Body of pancreas (tissue), 4 donors: Measurements from ENCODE around the gene BMP8B. TPM values are rescaled to one million over a fixed set of nuclear protein-coding genes. Genes with fewer than 3 reads are reported as not detected.
"Not testable (repeated sequence)": the region's sequence is repeated elsewhere in the genome, so short reads cannot be mapped to it uniquely, and the experiment has no call there.

Experiments
- ATAC-seq: fragments of 150-250 bp; one replicate; pipeline ENCODE4 v1.9.1; 2016
- DNase-seq, 4 donors: peaks; one replicate each; pipeline ENCODE4 v3.0.0-alpha.2; 2019
- H3K27ac ChIP-seq, 4 donors: fragments of 200-600 bp; sonication (generic); 1 replicate in 3 of 4; 2 replicates in 1 of 4; pipeline versions ENCODE4 v1.5.1 to v1.6.1; 2016 to 2019; ENCODE audit warnings: mild to moderate bottlenecking in 1 of 4, mixed read lengths in 1 of 4, moderate library complexity in 1 of 4
- H3K27me3 ChIP-seq, 2 donors: fragments of 200-600 bp; sonication (generic); one replicate each; pipeline ENCODE4 v1.6.0; 2016; ENCODE audit warnings: mild to moderate bottlenecking in 1 of 2
- H3K36me3 ChIP-seq, 2 donors: fragments of 200-600 bp; sonication (generic); replicated peaks in 1 of 2; 2 replicates each; pipeline ENCODE4 v1.5.1; 2016; ENCODE audit warnings: low read depth in 2 of 2; ENCODE audit not compliant: insufficient read depth in 1 of 2
- H3K4me1 ChIP-seq: fragments of 200-600 bp; sonication (generic); one replicate; pipeline ENCODE4 v1.6.0; 2016
- H3K4me3 ChIP-seq, 2 donors: fragments of 200-600 bp; sonication (generic); 1 replicate in 1 of 2; 2 replicates in 1 of 2; pipeline ENCODE4 v1.5.1; 2016 to 2019
- H3K9me3 ChIP-seq, 3 donors: fragments of 200-600 bp; sonication (generic); 1 replicate in 2 of 3; 2 replicates in 1 of 3; pipeline ENCODE4 v1.5.1; 2016
- CTCF ChIP-seq, 7 experiments: fragments of 450-650 bp in 4 of 7; fragments of 200-600 bp in 3 of 7; sonication (generic) in 3 of 7; IDR thresholded peaks; one replicate each; pipeline ENCODE4 v1.5.1; 2016 to 2019; ENCODE audit warnings: antibody characterized with exemption in 7 of 7
- POLR2A ChIP-seq, 3 donors: fragments of 450-650 bp; IDR thresholded peaks; one replicate each; pipeline ENCODE4 v1.6.1; 2016; ENCODE audit warnings: antibody characterized with exemption in 3 of 3, mild to moderate bottlenecking in 2 of 3
- WGBS, 2 donors: methylation state at CpG; one replicate each; pipeline ENCODE4 v1.1.5; 2017; 5-methylcytosine and 5-hydroxymethylcytosine counted together
- intact Hi-C: fragments of 100-400 bp; cut with DNase I; formaldehyde crosslinking; loops from one replicate; pipeline ENCODE4 v1.15.1; 2023
- total RNA-seq, 2 donors: library from RNA; depleted of rRNA; stranded (reverse); fragments of >200 nt; gene quantifications; one replicate each; pipeline ENCODE4 v1.1.0, GENCODE V29; 2016

BMP8B gene
- total RNA-seq, 2 donors from 2014 or later = 2.3 to 5.4 TPM

GRCh38 chr1:39802496-39803260, 14.0 kb upstream of the BMP8B start:
- Histone ChIP-seq H3K4me1 (peaks cover 19% of the 10 kb centered on the region), H3K4me3 (no peak overlapping the region), H3K9me3 (no peaks in the 10 kb centered on the region), H3K27me3 (no peaks in the 10 kb centered on the region), H3K36me3 (no peaks in the 10 kb centered on the region), H3K27ac (no peak overlapping the region)
- no peak for ATAC-seq
- DNase-seq = no peak
- intact Hi-C loops = no loop called here
- TF ChIP-seq POLR2A (IDR thresholded peaks at IDR 0.05) (no peak), CTCF (IDR thresholded peaks at IDR 0.05) (no peak)
- 76 to 79% methylated on average over 14 of the region's 14 CpGs for WGBS, 2 donors

GRCh38 chr1:39800471-39800835, 11.8 kb upstream of the BMP8B start:
- no peak for DNase-seq
- intact Hi-C loops = no loop called here
- H3K4me3 ChIP-seq = no peak overlapping the region
- TF ChIP-seq CTCF (IDR thresholded peaks at IDR 0.05) (no peak), POLR2A (IDR thresholded peaks at IDR 0.05) (no peak)
- no peaks in the 10 kb centered on the region for H3K9me3 ChIP-seq
- H3K4me1 ChIP-seq = peaks cover 19% of the 10 kb centered on the region
- H3K27me3 ChIP-seq = no peaks in the 10 kb centered on the region
- no peaks in the 10 kb centered on the region for H3K36me3 ChIP-seq
- no peak overlapping the region for H3K27ac ChIP-seq
- no peak for ATAC-seq
- WGBS, 2 donors = 63 to 65% methylated on average over 3 of the region's 3 CpGs

- peak overlapping the region in 2 of 4 donors; percentile 38 to 67 for H3K27ac ChIP-seq
- WGBS, 2 donors = 0% methylated on average over 1 to 8 of the region's 8 CpGs
- no peaks in the 10 kb centered on the region for H3K9me3 ChIP-seq
- ATAC-seq (peak; percentile 91), DNase-seq (peak; percentile 75 to 80 (median 77))
- intact Hi-C loops = no loop called here
- H3K36me3 ChIP-seq = no peaks in the 10 kb centered on the region
- TF ChIP-seq POLR2A (IDR thresholded peaks at IDR 0.05) = no peak
- TF ChIP-seq CTCF (IDR thresholded peaks at IDR 0.05) = peak; percentile 59 to 89 (median 83)
- H3K27me3 ChIP-seq = no peaks in the 10 kb centered on the region
- H3K4me1 ChIP-seq = peaks cover 19% of the 10 kb centered on the region
- no peak overlapping the region for H3K4me3 ChIP-seq
These were observed 11.3 kb upstream of the BMP8B start for GRCh38 chr1:39799770-39800470.

GRCh38 chr1:39798859-39799769, 10.4 kb upstream of the BMP8B start:
- Histone ChIP-seq H3K4me1 (peaks cover 19% of the 10 kb centered on the region), H3K27ac (peak overlapping the region in 3 of 4 donors; percentile 9 to 67 (median 38))
- peak; percentile 95 for ATAC-seq
- TF ChIP-seq POLR2A (IDR thresholded peaks at IDR 0.05) (peak in 2 of 3 donors; percentile 62 to 71), CTCF (IDR thresholded peaks at IDR 0.05) (peak in 3 of 7 experiments; percentile 2 to 64 (median 61))
- H3K27me3 ChIP-seq, H3K4me3 ChIP-seq, H3K36me3 ChIP-seq, intact Hi-C loops, H3K9me3 ChIP-seq: not testable (repeated sequence)
- peak; percentile 86 to 92 (median 88) for DNase-seq
- 38 to 59% methylated on average over 9 to 22 of the region's 26 CpGs for WGBS, 2 donors
